Fibroblast of pulmonary artery (primary cell): ENCODE data around the gene JKAMP.

Experiments used
- DNase-seq: peaks from one replicate; pipeline ENCODE4 v3.0.0-alpha.2; 2010; ENCODE audit warnings: low read depth
- H3K4me3 ChIP-seq: replicated peaks from 2 replicates; pipeline ENCODE4 v1.5.1; 2011; ENCODE audit warnings: low read depth, mild to moderate bottlenecking, control low read depth, low read length, moderate library complexity
- CTCF ChIP-seq: IDR thresholded peaks from 2 replicates; pipeline ENCODE4 v1.5.1; 2011; ENCODE audit warnings: mild to moderate bottlenecking, control low read depth, low read length, inconsistent platforms; ENCODE audit errors: missing control alignments

Gene JKAMP

DNA sequence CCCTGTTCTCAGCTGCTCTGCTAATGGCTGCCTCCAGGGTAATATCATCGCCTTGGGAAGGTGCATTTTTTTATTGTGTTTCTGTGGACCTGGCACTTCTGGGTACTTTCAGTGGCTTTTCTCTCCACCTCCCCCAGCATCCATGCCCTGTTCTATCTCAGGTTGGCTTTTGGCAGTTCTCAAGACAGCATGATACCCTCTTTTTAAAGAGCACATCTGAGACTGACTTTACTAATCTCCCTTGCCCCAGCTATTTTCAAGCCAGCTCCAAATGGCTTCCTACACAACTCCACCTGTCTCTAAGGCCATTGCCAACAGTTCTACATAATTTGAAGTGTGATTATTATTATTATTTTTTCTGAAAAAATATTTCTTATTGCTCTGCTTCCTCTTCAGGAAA is 53.2 kb downstream of the JKAMP start:
- no peak for DNase-seq
- H3K4me3 ChIP-seq, result no peak overlapping the region
- no peak for TF ChIP-seq CTCF

DNA sequence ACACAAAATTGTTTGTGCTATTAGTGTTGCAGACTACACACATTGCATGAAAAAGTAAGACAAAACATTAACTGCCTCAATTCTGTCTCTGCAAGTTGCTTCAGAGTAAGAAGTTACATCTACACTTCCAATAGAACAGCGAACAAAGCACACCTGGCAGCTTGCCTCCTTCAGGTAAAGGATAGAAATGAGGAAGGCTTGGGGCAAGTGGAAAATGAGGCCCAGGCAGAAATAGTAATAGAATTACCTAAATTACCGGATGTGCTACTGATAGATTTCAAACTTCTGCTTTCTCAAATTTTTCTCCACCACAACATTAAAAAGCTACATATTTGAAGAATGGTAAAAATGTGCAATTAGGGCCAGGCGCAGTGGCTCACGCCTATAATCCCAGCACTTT is 54.6 kb downstream of the JKAMP start:
- H3K4me3 ChIP-seq, result no peak overlapping the region
- no peak for TF ChIP-seq CTCF
- no peak for DNase-seq

DNA sequence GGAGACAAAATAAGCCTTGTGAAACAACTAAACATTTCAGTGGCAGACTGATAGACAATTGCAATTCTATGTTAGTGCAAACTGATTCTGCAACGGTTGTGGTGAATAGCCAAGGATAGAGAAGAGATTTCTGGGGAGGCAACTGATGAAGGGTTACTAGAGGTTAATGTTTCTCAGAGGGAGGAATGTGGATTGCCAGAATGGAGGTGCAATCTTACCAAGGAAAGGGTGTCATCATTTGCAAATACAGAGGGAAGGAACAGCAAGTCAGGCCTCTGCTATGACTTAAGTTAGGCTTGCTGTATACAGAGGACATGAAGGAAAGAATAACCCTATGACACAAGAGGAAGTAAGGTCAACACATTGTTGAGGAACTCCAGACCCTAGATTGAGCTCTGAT is 56.5 kb downstream of the JKAMP start:
- H3K4me3 ChIP-seq, result no peak overlapping the region
- DNase-seq, result no peak
- TF ChIP-seq CTCF, result no peak

GRCh38 chr14:59541731-59542130 is 57.4 kb downstream of the JKAMP start:
- TF ChIP-seq CTCF, result no peak
- DNase-seq, result no peak

DNA sequence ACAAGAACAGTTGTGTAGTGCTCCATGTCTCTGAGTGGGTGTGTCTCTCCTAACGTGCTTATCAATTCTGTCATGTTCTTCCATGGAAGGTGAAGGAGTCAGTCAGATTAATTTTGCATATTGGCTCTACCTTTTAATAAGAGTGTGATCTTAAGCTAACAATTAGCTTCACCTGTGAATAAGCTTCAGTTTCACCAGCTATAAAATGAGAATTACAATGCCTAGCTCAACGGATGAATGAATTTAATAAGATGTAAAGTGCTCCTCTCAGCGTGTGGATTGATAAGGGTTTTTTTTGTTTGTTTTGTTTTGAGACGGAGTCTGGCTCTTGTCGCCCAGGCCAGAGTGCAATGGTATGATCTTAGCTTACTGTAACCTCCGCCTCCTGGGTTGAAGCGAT is 59.6 kb downstream of the JKAMP start:
- no peak for TF ChIP-seq CTCF
- DNase-seq, result no peak
- no peak overlapping the region for H3K4me3 ChIP-seq

More at GRCh38 chr14:59541731-59542130, 57.4 kb downstream of the JKAMP start:
- no peak overlapping the region for H3K4me3 ChIP-seq

DNA sequence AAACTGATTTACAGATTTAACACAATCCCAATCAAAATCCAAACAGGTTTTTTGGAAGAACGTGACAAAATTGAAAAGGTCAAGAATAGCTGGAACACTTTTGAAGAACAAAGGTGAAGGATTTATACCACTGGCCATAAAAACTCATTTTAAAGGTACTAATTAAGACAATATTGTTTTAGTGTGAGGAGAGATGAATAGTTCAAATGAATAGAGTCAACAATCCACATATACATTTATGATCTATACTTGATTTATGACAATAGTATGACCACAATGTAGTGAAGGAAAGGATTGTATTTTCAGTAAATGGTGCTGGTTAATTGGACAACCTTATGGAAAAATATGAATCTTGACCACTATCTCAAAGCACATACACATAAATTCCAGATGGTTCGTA is 63.0 kb downstream of the JKAMP start:
- no peak overlapping the region for H3K4me3 ChIP-seq

More for the DNA sequence above, 63.0 kb downstream of the JKAMP start:
- TF ChIP-seq CTCF, result no peak
- no peak for DNase-seq
